Stimulated activated naive CD8-positive, alpha-beta T cell treated with anti-CD3 and anti-CD28 coated beads, Interleukin-15, Interleukin-2, amounts not matched to agents 100 U/mL and 50 U/mL, for 24 hours (primary cell): ENCODE data around the gene SERF2.
"Not testable (repeated sequence)": the region's sequence is repeated elsewhere in the genome, so short reads cannot be mapped to it uniquely, and the experiment has no call there.

ENCODE experiments used
- ATAC-seq: fragments of 150-1000 bp; cut with Tn5 transposase; one replicate; pipeline ENCODE4 v1.10.0; 2021
- DNase-seq: peaks from one replicate; pipeline ENCODE4 v3.0.0; 2021

The SERF2 gene

GRCh38 chr15:43791993-43792760, at the start of gene SERF2:
TSS of gene SERF2 (plus strand) at chr15:43792320. CDS start at chr15:43792377, 57 bp downstream.
- DNase-seq, result peak; percentile 100
- ATAC-seq, result peak; percentile 96

- ATAC-seq (peak; percentile 91), DNase-seq (peak; percentile 94)
Measured at GRCh38 chr15:43746245-43746902, 45.7 kb upstream of the SERF2 start, which contains the start of gene PDIA3. TSS of gene PDIA3 (plus strand) at chr15:43746438. CDS start at chr15:43746540, 102 bp downstream.

- DNase-seq, result not testable (repeated sequence)
- ATAC-seq, result peak; percentile 8
Measured at GRCh38 chr15:43746903-43747309, 45.2 kb upstream of the SERF2 start.

GRCh38 chr15:43748376-43748775, 43.7 kb upstream of the SERF2 start:
- no peak for DNase-seq
- ATAC-seq, result no peak

GRCh38 chr15:43749690-43750345, 42.3 kb upstream of the SERF2 start:
- DNase-seq (peak; percentile 39), ATAC-seq (peak; percentile 29)

- no peak for DNase-seq
- no peak for ATAC-seq
Measured at GRCh38 chr15:43751885-43752284, 40.2 kb upstream of the SERF2 start.

GRCh38 chr15:43762824-43763223, 29.3 kb upstream of the SERF2 start:
- ATAC-seq (no peak), DNase-seq (no peak)

- no peak for DNase-seq
Measured at GRCh38 chr15:43763819-43764446, 28.2 kb upstream of the SERF2 start.

GRCh38 chr15:43769584-43770228, 22.4 kb upstream of the SERF2 start:
- ATAC-seq (peak; percentile 56), DNase-seq (peak; percentile 74)

More at GRCh38 chr15:43763819-43764446, 28.2 kb upstream of the SERF2 start:
- ATAC-seq, result no peak

GRCh38 chr15:43771816-43772215, 20.3 kb upstream of the SERF2 start:
- DNase-seq, result no peak
- ATAC-seq, result no peak

GRCh38 chr15:43772624-43773023, 19.5 kb upstream of the SERF2 start:
- no peak for ATAC-seq
- no peak for DNase-seq

GRCh38 chr15:43774062-43774461, 18.1 kb upstream of the SERF2 start:
- ATAC-seq (no peak), DNase-seq (no peak)

- ATAC-seq, result no peak
- no peak for DNase-seq
Measured at GRCh38 chr15:43775411-43775965, 16.6 kb upstream of the SERF2 start.

- DNase-seq (peak; percentile 59), ATAC-seq (peak; percentile 11)
Measured at GRCh38 chr15:43776101-43776717, 15.9 kb upstream of the SERF2 start.

- ATAC-seq (peak; percentile 68), DNase-seq (peak; percentile 85)
Measured at GRCh38 chr15:43776718-43777266, 15.3 kb upstream of the SERF2 start, which contains the start of gene ELL3. TSS of gene ELL3 (minus strand) at chr15:43776966. CDS start at chr15:43776901, 65 bp downstream.

GRCh38 chr15:43777267-43777914, 14.7 kb upstream of the SERF2 start:
- ATAC-seq (peak; percentile 90), DNase-seq (peak; percentile 92)

GRCh38 chr15:43779016-43779415, 13.1 kb upstream of the SERF2 start:
- ATAC-seq (no peak), DNase-seq (no peak)

- DNase-seq, result no peak
- ATAC-seq, result no peak
Measured at GRCh38 chr15:43789409-43789808, 2.7 kb upstream of the SERF2 start.

- ATAC-seq (no peak), DNase-seq (peak; percentile 55)
Measured at GRCh38 chr15:43792761-43793476, 799 bp downstream of the SERF2 start.
